Naive B cell (primary cell): ENCODE results near the gene SRGAP2B. TPM values are rescaled to one million over a fixed set of nuclear protein-coding genes. Genes with fewer than 3 reads are reported as not detected.
A peak's percentile ranks its signal among the peaks of the same experiment; 100 is the strongest.
"Not testable (repeated sequence)": the region's sequence is repeated elsewhere in the genome, so short reads cannot be mapped to it uniquely, and the experiment has no call there.

Experiments used
- ATAC-seq, 2 donors: fragments of 150-1000 bp; cut with Tn5 transposase; 2 replicates each; pipeline ENCODE4 v1.10.0; 2021; ENCODE audit warnings: low read depth in 2 of 2, mild to moderate bottlenecking in 2 of 2, moderate library complexity in 2 of 2
- DNase-seq: peaks from one replicate; pipeline ENCODE4 v3.0.0; 2022
- H3K27ac Mint-ChIP-seq, 6 donors: one replicate each; pipeline ENCODE4 v1.8.0; 2020 to 2022; ENCODE audit warnings: mild to moderate bottlenecking in 6 of 6, mixed read lengths in 6 of 6, moderate library complexity in 5 of 6, inconsistent platforms in 2 of 6
- H3K27me3 Mint-ChIP-seq, 3 donors: one replicate each; pipeline ENCODE4 v1.8.0; 2021 to 2022; ENCODE audit warnings: mixed read lengths in 3 of 3, mild to moderate bottlenecking in 1 of 3
- H3K36me3 Mint-ChIP-seq, 2 donors: one replicate each; pipeline ENCODE4 v1.8.0; 2020 to 2022; ENCODE audit warnings: mixed read lengths in 2 of 2, inconsistent platforms in 1 of 2, mild to moderate bottlenecking in 1 of 2
- H3K4me1 Mint-ChIP-seq, 3 donors: one replicate each; pipeline ENCODE4 v1.8.0; 2020 to 2022; ENCODE audit warnings: mixed read lengths in 3 of 3, inconsistent platforms in 1 of 3, mild to moderate bottlenecking in 1 of 3, moderate library complexity in 1 of 3
- H3K4me3 Mint-ChIP-seq, 8 donors: one replicate each; pipeline ENCODE4 v1.8.0; 2020 to 2022; ENCODE audit warnings: mild to moderate bottlenecking in 8 of 8, mixed read lengths in 8 of 8, moderate library complexity in 8 of 8, inconsistent platforms in 2 of 8
- H3K9me3 Mint-ChIP-seq, 7 donors: one replicate each; pipeline ENCODE4 v1.8.0; 2020 to 2022; ENCODE audit warnings: mixed read lengths in 7 of 7, mild to moderate bottlenecking in 5 of 7, inconsistent platforms in 2 of 7, moderate library complexity in 1 of 7
- polyA plus RNA-seq, 6 donors: library from polyadenylated mRNA; unstranded; fragments of 300-500 nt; fragmentation: Illumina TruSeq; gene quantifications; one replicate each; pipeline ENCODE4 v1.2.3, GENCODE V29; 2021; ENCODE audit warnings: low read depth in 6 of 6

Gene SRGAP2B
- polyA plus RNA-seq, 6 donors from 2014 or later: 0.92 to 3.6 (median 1.9) TPM; not detected in 1

DNA sequence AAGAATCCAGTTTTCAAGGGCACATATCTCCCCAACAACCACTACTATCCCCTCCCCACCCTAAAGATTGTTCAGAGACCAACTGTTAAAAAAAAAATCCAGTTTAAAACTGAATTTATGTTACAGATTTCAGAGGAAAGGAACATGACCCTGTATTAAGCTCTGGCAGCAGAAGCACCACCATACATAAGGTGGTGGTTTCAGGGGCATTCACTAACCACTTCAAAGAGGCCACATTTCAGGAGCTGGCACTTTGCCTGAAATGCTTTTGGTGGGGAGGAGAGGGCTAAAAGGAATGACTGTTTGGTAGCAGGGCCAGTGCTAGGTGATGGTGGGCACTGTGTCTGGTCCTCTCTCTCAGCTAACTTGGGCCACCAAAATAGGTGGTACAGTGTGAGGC is 176.0 kb downstream of the SRGAP2B start:
- not testable (repeated sequence) for H3K27ac Mint-ChIP-seq

DNA sequence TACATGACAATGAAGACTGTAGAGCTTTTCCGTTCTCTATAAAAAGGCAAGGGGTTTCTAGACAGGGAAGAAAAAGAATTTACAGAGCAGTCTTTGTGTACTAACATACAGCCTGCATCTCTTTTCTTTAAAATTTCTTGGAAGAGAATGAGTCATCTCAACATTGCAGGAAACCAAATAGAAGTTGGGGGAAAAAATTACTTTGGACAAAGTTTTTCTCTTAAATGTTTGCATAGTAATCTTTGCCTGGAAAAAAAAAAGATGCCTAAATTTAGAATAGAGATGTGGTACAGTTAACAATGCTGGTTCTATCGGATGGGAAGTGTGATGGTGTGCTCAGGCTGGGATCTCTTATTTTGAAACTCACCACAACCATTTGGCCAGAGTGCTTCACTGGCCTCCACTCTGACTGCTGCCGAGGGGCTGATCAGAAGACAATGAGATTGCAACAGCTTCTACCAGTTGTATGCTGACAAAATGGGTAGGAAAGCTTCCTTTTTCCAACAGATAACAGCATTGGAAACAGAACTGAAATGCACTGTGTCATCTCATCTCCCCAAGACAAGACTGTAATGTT is 177.0 kb downstream of the SRGAP2B start:
- H3K9me3 Mint-ChIP-seq, DNase-seq, H3K4me3 Mint-ChIP-seq, H3K27me3 Mint-ChIP-seq, H3K4me1 Mint-ChIP-seq, H3K36me3 Mint-ChIP-seq, ATAC-seq, H3K27ac Mint-ChIP-seq: not testable (repeated sequence)

More for the DNA sequence above, 176.0 kb downstream of the SRGAP2B start:
- H3K4me1 Mint-ChIP-seq, DNase-seq, H3K27me3 Mint-ChIP-seq, ATAC-seq, H3K9me3 Mint-ChIP-seq, H3K4me3 Mint-ChIP-seq, H3K36me3 Mint-ChIP-seq: not testable (repeated sequence)

DNA sequence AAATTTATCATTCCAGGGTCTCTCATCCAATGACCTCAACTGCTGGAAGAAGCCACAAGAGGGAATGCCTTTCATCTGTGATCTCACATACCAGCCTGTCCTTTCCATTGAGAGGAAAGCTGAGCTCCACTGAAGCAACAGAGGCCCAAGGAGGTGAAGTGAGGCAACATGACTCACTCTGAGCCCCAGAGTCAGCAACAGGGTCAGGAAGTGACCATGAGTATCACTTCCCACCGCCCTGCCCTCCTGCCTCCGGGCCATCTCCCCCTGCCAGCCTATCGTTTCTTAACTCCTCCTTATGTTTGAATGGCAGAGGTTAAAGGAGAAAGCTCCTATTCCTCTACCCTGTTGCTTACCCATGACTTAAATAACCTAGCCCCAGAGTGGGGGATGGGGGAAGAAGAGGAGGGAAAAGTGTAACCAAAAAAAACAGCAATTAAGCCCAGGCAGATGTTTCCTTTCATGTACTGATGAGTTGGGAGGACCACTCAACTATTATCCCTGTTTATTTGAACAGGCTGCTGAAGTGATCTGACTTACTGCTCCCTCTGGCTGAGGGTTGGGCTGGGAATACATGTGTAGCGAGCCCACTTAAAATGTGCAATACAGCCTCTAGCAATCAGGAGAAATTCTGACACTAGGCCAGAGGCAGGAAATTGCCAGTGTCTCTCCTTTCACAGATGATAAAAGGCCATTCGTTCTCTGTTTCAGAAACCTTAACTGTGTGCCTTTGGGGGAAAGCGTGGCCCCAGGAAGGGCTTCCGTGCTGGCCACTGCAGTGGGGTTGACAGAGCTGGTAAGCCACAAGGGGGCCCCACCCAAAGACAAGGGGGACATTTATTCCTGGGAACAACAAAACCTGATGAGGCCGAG is 177.7 kb downstream of the SRGAP2B start:
- H3K36me3 Mint-ChIP-seq, H3K27ac Mint-ChIP-seq, H3K9me3 Mint-ChIP-seq, ATAC-seq, H3K27me3 Mint-ChIP-seq, H3K4me1 Mint-ChIP-seq, DNase-seq, H3K4me3 Mint-ChIP-seq: not testable (repeated sequence)

DNA sequence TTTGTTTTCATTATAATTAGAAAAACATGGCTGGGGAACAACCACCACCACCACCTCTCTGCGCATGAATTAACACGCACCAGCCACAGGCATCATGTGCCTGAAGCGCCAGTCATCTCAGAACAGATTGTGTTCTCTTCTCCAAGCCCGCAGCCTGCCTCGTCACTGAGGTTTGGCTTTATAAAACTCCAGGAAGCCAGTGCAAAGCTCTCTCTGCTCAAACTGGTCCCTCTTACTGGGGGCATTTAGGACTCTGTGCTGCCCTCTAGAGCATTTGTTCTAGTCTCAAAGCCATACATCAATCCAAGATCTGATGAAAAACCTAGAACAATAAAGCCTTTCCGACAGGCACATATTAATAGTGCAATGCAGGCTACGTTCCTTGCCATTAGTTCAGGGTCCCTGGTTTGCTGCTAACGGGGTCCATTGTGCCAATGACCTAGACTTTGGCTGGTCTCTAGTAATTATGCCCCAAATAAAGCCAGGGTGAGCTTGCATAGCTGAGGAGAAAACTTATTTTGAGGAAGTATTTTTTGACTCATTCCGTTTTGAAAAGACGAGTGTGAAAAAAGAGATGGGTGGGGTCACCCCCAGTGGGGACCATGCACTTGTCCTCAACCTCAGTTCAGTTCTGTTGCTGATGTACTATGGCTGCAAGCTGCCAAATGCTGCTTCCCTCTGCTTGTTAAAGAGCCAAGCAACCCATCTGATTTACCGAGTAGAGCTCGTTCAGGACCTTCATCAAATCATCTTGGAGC is 181.0 kb downstream of the SRGAP2B start:
- not testable (repeated sequence) for H3K27ac Mint-ChIP-seq, H3K4me3 Mint-ChIP-seq, H3K36me3 Mint-ChIP-seq, H3K9me3 Mint-ChIP-seq, DNase-seq, H3K27me3 Mint-ChIP-seq, H3K4me1 Mint-ChIP-seq
- ATAC-seq: peak; percentile 69 to 79

DNA sequence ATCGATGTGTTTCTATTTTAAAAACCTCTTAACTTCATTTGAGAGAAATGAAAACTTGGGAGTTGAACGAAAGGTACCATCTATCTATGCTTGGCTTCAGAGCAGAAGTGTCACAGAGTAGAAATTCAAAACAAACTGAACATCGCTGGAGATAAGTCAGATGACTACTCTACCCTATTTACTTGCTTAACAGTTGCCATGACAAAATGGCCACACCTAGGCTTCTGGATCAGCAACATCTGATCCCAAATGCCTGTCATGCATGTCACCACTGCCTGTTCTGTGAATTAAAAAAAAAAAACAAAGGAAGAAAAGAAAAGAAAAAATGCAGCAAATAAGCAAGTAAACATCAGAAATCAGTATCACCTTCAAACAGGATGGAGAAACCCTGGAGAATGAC is 181.7 kb downstream of the SRGAP2B start:
- ATAC-seq, H3K36me3 Mint-ChIP-seq, DNase-seq, H3K27me3 Mint-ChIP-seq, H3K4me3 Mint-ChIP-seq, H3K9me3 Mint-ChIP-seq, H3K4me1 Mint-ChIP-seq, H3K27ac Mint-ChIP-seq: not testable (repeated sequence)

DNA sequence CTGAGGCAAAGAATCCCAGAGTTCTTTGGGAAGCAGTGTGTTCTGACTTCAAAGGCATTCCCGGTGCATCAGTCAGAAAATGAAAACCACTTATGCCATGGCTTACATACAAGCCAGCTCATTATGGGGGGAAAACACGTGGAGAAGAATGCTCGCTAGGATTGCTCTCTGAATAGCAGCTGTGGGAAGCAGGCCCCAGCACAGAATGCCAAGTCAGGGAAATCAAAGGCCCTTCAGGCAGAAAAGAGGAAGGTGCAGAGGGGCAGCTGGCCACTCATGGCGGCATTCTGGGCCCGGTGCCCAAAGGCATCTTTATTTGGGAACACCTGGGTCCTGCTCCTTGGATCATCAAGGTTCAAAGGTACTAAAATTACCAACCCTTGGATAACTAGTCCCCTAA is 184.4 kb downstream of the SRGAP2B start:
- ATAC-seq, H3K27ac Mint-ChIP-seq, H3K4me1 Mint-ChIP-seq, DNase-seq, H3K36me3 Mint-ChIP-seq, H3K4me3 Mint-ChIP-seq, H3K9me3 Mint-ChIP-seq, H3K27me3 Mint-ChIP-seq: not testable (repeated sequence)

DNA sequence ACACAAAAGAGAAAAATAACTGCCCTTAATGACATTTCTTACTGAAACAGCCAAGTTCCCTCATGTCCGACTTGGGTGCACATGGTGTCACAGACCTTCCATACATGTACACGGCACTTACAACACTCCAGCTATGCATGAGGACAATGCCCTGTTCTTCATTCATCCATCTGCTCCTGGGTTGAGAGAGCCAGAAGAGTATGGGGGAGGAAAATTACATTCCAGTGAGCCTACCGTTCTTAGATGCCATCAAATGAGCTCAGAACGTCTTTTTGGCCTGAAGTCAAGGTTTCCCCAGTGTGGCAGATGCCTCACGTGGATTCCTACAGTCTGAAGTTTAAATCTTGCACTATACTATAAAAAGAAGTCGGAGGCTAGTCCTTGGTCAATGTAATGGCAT is 194.3 kb downstream of the SRGAP2B start:
- not testable (repeated sequence) for ATAC-seq, H3K4me3 Mint-ChIP-seq, H3K4me1 Mint-ChIP-seq, H3K9me3 Mint-ChIP-seq, H3K27me3 Mint-ChIP-seq, DNase-seq, H3K27ac Mint-ChIP-seq, H3K36me3 Mint-ChIP-seq

DNA sequence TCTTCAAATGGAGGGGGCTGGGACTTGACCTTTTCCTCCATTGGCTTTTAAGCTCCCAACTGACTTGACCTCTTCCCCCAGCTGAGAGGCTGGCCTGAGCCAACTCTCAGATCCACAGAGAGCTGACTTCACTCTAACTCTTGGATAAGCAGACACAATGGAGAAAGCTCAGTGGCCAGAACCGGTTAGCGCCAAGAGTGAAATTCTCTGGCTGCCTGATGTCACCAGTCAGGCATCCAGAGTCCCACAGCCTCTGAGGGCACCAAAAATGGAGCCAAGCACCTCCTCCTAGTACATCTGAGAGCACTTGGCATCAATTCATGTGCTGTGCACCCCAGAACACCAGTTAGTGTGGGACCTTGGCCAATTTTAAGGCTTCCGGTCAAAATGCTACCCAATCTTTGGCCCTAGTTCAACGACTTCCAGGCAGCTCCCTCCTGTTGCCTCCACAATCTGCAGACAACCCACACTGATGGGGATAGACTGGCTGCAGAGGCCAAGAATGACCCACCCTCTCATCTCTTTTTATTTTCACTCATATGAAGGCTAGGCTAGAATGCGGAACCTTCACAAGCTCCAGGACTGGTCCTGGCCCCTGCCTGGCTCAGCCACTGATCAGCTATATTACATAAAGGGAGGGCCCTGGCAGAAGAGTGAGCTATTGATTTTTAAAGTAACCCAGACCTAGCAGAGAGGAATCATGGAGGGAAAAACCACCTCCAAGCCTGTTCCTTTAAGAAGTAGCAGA is 200.5 kb downstream of the SRGAP2B start:
- not testable (repeated sequence) for H3K27me3 Mint-ChIP-seq, H3K4me3 Mint-ChIP-seq, H3K4me1 Mint-ChIP-seq, H3K27ac Mint-ChIP-seq, ATAC-seq, H3K36me3 Mint-ChIP-seq, DNase-seq, H3K9me3 Mint-ChIP-seq

DNA sequence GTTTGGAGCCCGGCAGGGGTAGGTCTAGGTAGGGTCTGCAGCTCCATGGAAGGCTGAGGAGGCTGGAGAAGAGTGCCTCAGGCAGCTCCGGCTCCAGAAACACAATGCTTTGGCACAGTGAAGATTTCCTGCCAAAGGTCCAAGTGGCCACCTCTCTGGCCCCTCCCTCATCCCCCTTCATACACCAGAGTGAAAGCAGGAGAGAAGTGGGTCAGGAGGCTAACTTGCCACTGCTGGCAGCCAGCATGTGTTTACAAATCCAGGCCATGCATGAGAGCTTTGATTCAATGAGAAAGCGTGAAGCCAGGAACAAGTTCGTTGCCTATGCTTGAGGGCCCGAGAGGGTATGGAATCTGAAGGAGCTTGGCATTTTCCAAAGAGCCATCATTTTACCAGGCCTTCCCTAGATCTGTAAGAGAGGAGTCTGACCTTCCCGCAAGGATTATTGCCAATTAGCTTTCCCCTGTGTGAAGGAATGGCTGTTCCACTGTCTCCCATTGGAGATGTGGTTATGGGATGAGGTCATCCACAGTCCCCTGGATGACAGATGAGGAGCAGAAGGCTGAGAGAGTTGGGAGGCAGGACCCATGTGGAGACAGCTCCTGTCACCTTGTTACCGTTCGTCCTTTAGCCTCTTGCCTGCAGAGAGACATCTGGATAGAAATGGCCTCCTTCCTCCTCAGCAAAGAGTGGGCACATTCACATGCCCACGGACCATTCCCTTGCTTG is 201.3 kb downstream of the SRGAP2B start:
- H3K27me3 Mint-ChIP-seq, H3K36me3 Mint-ChIP-seq, H3K9me3 Mint-ChIP-seq, H3K4me1 Mint-ChIP-seq, ATAC-seq, DNase-seq, H3K4me3 Mint-ChIP-seq, H3K27ac Mint-ChIP-seq: not testable (repeated sequence)

DNA sequence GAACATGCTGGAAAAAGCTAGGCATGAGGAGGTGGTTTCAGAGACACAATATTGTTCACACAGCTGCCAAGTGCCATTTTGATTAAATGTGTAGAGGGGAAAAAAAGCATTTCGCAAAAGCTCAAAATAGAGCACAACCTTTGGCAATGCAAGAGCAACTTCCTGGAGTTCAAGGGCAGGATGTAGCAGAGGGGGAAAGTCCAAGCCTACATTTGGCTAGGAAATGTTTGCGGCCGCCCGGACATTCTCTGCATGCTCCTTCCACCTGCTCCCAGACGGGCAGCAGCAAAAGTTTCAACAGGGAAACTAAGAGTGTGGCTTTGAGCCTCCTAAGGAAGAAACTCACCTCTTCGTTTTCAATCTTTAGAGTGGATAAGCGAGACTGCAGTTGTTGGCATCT is 202.1 kb downstream of the SRGAP2B start:
- H3K27me3 Mint-ChIP-seq: not testable (repeated sequence)

DNA sequence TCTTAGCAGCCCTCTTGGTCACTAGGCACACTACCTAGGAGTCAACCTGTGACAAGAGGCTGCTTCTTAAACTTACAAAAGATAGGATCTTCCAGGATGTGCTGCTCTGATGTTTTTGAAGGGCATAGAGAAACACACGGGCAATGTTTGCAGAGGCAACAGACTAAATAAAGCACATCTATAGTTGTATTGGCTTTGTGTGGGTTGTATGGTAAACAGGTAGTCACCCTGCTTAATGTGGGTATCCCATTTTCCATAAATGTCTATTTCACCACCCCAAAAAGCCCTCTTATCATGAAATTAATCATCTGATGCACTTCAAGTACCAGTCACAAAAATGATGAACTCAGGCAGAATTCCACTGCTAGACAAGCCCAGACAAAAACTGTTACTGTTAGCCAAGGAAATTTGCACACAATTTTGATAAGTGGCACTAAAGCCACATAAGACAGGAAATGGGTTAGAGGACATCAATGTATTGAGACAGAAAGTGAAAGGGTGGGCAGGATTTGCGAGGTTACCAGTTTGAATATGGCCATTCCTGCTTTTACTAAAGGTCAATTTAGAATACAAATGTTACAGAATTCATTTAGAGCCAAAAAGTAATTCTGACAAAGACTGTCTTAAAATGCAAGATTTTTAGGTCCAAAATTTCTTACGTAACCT is 205.5 kb downstream of the SRGAP2B start:
- not testable (repeated sequence) for H3K27me3 Mint-ChIP-seq, H3K36me3 Mint-ChIP-seq, DNase-seq, H3K4me3 Mint-ChIP-seq, H3K4me1 Mint-ChIP-seq, ATAC-seq, H3K9me3 Mint-ChIP-seq, H3K27ac Mint-ChIP-seq

More for the DNA sequence above, 202.1 kb downstream of the SRGAP2B start:
- H3K4me1 Mint-ChIP-seq, H3K36me3 Mint-ChIP-seq, ATAC-seq, DNase-seq, H3K4me3 Mint-ChIP-seq, H3K9me3 Mint-ChIP-seq, H3K27ac Mint-ChIP-seq: not testable (repeated sequence)

DNA sequence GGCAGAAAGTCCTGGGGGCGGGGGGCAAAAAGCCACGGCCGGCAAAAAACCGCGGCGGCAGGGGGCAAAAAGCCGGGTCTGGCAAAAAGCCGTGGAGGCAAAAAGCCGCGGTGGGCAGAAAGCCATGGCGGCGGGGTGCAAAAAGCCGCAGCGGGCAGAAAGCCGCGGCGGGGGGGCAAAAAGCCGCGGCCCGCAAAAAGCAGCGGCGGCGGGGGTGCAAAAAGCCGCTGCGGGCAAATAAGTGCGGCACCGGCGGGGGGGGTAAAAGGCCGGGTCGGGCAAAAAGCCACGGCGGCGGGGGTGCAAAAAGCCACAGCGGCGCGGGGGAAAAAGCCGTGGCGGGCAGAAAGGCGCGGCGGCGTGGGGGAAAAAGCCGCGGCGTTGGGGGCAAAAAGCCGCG is 212.1 kb downstream of the SRGAP2B start:
- H3K4me1 Mint-ChIP-seq, H3K27me3 Mint-ChIP-seq, DNase-seq, H3K36me3 Mint-ChIP-seq, ATAC-seq, H3K9me3 Mint-ChIP-seq, H3K27ac Mint-ChIP-seq: not testable (repeated sequence)
- H3K4me3 Mint-ChIP-seq: peak overlapping the region in 6 of 8 donors; percentile 60 to 87 (median 77)
